Suprapubic skin (tissue), 4 donors: ENCODE measurements around the gene LMBRD1.

ENCODE experiments used
- EP300 ChIP-seq: sonication (generic); formaldehyde crosslinking; IDR thresholded peaks from one replicate; pipeline ENCODE4 v1.6.1; 2017; ENCODE audit warnings: antibody characterized with exemption
- POLR2A ChIP-seq, 2 donors: fragments of 450-650 bp; IDR thresholded peaks; one replicate each; pipeline ENCODE4 v1.6.1; 2017; ENCODE audit warnings: antibody characterized with exemption in 2 of 2, mild to moderate bottlenecking in 2 of 2, moderate library complexity in 2 of 2
- POLR2AphosphoS5 ChIP-seq, 3 donors: sonication (generic); formaldehyde crosslinking; IDR thresholded peaks; one replicate each; pipeline ENCODE4 v1.6.1; 2017; ENCODE audit warnings: antibody characterized with exemption in 3 of 3
- TF ChIP-seq, protein P1 (sequence below), 2 donors: fragments of 200-600 bp in 1 of 2; fragments of 450-650 bp in 1 of 2; sonication (generic) in 1 of 2; IDR thresholded peaks; one replicate each; pipeline ENCODE4 v1.5.1; 2016 to 2019; ENCODE audit warnings: antibody characterized with exemption in 2 of 2, mild to moderate bottlenecking in 1 of 2, moderate library complexity in 1 of 2

DNA sequence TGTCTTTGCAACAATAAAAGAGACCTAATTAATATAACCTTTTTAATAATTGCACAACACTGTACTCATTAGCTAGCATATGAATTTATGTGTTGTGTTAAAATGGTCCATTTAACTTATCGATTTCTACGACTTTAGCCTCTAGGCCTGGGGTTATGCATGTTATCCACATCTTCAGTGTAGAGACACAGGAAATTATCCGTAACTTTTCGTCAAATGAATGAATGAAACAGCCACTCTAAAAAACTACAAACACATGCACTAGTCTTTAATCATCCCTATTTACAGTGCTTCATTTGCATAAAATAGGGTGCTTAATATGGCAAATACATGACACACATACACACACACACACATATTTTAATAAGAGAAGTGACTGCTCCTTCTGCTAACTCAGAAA, 22.3 kb upstream of the LMBRD1 start:
- TF ChIP-seq POLR2AphosphoS5 (IDR thresholded peaks at IDR 0.05) (no peak), POLR2A (IDR thresholded peaks at IDR 0.05) (no peak), EP300 (no peak)
- TF ChIP-seq, protein P1, sequence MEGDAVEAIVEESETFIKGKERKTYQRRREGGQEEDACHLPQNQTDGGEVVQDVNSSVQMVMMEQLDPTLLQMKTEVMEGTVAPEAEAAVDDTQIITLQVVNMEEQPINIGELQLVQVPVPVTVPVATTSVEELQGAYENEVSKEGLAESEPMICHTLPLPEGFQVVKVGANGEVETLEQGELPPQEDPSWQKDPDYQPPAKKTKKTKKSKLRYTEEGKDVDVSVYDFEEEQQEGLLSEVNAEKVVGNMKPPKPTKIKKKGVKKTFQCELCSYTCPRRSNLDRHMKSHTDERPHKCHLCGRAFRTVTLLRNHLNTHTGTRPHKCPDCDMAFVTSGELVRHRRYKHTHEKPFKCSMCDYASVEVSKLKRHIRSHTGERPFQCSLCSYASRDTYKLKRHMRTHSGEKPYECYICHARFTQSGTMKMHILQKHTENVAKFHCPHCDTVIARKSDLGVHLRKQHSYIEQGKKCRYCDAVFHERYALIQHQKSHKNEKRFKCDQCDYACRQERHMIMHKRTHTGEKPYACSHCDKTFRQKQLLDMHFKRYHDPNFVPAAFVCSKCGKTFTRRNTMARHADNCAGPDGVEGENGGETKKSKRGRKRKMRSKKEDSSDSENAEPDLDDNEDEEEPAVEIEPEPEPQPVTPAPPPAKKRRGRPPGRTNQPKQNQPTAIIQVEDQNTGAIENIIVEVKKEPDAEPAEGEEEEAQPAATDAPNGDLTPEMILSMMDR (IDR thresholded peaks at IDR 0.05) = no peak
